Astrocyte of the cerebellum (primary cell): ENCODE measurements around the gene DSTN.

ENCODE experiments used
- DNase-seq: peaks from one replicate; pipeline ENCODE4 v3.0.0-alpha.2; 2011; ENCODE audit warnings: low read depth
- H3K4me3 ChIP-seq: 2 replicates; pipeline ENCODE4 v1.5.1; 2011; ENCODE audit warnings: mild to moderate bottlenecking, low read depth, low read length, moderate library complexity
- CTCF ChIP-seq: IDR thresholded peaks from 2 replicates; pipeline ENCODE4 v1.5.1; 2012; ENCODE audit warnings: low read length, low read depth, moderate library complexity, mild to moderate bottlenecking; ENCODE audit errors: missing control alignments
- in situ Hi-C: cut with HindIII; loops from 2 replicates; pipeline ENCODE4 v1.10.0; 2017; ENCODE audit warnings: low sequenced_read_pairs

DSTN gene

DNA sequence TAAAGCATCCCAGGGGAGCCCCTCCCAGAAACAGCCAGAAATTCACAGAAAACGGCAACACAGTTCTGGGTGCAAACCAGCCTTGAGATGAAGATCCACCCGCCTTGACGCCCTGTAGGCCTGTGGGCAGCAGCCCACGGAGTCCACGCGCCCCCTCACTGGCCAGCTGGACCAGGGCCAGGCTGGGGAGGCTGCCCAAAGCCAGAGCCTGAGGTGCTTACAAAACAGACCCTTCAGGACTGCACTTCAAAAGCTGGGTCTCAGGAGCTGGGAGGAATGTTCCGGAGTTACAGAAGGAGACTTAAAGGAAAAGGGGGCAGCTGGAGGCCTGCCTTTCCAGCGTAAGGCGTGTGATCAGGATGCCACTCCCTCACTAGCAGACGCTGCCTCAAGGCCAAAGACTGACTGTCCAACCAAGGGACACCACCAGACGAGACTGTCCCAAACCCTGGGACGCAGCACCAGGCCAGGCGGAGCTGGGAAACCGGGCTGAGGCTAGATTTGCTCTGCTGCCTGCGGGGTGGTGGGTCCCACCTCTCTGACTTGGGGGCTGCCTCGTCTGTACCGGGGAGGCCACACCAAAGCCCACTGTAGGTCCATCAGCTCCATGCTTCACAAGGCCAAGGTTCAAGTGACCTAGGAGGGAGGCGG, 64.1 kb downstream of the DSTN start:
- no peak for TF ChIP-seq CTCF
- DNase-seq = no peak
- H3K4me3 ChIP-seq = no peak overlapping the region
- in situ Hi-C loops = no loop called here

GRCh38 chr20:17634661-17635331, 64.9 kb downstream of the DSTN start:
- in situ Hi-C loops = no loop called here
- no peak overlapping the region for H3K4me3 ChIP-seq
- no peak for TF ChIP-seq CTCF
- no peak for DNase-seq

DNA sequence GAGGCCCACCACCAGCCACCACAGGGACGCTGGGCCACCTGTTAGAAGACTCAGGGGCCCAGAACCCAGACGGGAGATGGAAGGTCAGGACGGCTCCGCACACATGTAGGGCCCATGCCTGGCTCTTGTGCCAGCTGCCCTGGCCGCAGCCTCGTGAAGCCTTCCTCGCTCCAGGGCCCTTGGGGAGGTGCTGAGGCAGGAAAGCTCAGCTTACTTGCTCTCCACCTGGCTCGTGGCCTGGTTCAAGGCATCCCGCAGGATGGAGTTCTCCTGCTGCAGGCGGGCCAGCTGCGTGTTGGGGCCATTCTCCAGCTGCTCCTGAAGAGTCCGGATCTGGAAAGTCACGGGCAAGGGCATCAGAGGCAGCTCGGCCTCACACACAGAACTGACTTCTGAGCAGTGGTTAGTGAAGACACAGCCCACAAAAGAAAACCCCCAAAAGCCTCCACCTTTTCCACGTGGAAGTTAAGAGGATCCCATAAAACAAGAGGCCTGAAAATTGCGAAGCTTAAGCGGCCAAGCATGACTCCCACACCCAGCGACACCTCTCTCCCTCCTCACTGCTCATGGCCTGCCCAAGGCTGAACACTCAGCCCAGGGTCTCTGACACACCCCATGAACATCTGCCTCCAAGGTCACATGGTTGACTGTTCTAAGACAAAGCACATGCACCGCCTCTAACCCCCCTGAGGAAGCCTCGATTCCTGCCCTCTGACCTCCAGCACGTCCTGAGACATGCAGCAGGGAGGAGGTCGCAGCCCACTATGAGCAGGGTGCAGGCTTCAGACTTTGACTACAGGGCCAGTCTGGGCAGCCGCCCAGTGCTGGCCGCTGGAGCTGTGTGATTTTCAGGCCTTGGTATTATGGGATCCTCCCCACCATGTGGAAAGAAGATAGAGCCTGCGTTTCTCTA, 65.7 kb downstream of the DSTN start:
- no peak overlapping the region for H3K4me3 ChIP-seq
- no peak for DNase-seq
- in situ Hi-C loops = no loop called here

GRCh38 chr20:17636523-17637412, 66.9 kb downstream of the DSTN start:
- in situ Hi-C loops = no loop called here
- DNase-seq = no peak
- H3K4me3 ChIP-seq = no peak overlapping the region
- TF ChIP-seq CTCF = peak; percentile 24

More for the DNA sequence above, 65.7 kb downstream of the DSTN start:
- no peak for TF ChIP-seq CTCF

GRCh38 chr20:17637413-17637780, 67.5 kb downstream of the DSTN start:
- H3K4me3 ChIP-seq = no peak overlapping the region
- no peak for TF ChIP-seq CTCF
- no peak for DNase-seq
- in situ Hi-C loops = no loop called here
